AG09319 (cell line): ENCODE results near the gene DUS2.

ENCODE experiments used
- DNase-seq: peaks from one replicate; pipeline ENCODE4 v3.0.0-alpha.2; 2010; ENCODE audit warnings: low read depth; ENCODE audit errors: extremely low read depth
- TF ChIP-seq, protein P1 (sequence below): IDR thresholded peaks from 2 replicates; pipeline ENCODE4 v1.5.1; 2011; ENCODE audit warnings: low read depth, mild to moderate bottlenecking, inconsistent platforms, low read length, moderate library complexity

DUS2 gene

DNA sequence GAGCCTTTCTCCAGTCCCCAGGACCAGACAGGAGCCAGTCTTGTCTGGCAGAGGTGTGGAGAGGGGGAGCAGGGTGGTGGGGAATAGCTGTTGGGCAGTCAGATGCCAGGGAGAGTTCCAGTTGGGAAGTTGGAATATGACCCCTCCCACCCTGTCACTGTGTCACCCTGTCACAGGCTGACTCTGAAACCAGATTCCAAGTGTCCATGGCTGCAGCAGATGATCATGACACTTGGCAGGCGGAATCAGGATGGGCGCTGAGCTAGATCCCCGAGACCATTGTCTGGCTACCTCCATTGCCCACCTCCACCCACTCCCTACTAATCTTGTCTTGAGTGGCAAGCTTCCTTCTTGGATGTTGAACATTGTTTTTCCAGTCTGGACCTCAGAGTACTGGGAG is 52.9 kb downstream of the DUS2 start:
- DNase-seq, result no peak
- TF ChIP-seq, protein P1, sequence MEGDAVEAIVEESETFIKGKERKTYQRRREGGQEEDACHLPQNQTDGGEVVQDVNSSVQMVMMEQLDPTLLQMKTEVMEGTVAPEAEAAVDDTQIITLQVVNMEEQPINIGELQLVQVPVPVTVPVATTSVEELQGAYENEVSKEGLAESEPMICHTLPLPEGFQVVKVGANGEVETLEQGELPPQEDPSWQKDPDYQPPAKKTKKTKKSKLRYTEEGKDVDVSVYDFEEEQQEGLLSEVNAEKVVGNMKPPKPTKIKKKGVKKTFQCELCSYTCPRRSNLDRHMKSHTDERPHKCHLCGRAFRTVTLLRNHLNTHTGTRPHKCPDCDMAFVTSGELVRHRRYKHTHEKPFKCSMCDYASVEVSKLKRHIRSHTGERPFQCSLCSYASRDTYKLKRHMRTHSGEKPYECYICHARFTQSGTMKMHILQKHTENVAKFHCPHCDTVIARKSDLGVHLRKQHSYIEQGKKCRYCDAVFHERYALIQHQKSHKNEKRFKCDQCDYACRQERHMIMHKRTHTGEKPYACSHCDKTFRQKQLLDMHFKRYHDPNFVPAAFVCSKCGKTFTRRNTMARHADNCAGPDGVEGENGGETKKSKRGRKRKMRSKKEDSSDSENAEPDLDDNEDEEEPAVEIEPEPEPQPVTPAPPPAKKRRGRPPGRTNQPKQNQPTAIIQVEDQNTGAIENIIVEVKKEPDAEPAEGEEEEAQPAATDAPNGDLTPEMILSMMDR, result no peak

DNA sequence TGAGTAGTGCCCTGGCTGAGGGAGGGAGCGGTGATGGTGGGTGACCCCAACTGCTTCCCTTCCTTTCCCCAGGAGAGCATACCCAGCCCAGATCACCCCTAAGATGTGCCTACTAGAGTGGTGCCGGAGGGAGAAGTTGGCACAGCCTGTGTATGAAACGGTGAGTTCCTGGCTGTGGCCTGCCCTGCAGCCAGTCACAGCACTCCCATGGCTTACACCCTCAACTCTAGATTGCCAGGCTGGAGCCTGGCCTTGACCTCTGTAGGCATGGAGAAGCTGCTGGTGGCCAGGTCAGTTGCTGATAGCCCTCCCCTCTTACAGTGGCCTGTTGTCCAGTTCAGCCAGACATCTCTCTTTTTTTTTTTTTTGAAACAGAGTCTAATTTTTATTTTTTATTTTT is 53.5 kb downstream of the DUS2 start:
- no peak for DNase-seq
- TF ChIP-seq, protein P1, result no peak

DNA sequence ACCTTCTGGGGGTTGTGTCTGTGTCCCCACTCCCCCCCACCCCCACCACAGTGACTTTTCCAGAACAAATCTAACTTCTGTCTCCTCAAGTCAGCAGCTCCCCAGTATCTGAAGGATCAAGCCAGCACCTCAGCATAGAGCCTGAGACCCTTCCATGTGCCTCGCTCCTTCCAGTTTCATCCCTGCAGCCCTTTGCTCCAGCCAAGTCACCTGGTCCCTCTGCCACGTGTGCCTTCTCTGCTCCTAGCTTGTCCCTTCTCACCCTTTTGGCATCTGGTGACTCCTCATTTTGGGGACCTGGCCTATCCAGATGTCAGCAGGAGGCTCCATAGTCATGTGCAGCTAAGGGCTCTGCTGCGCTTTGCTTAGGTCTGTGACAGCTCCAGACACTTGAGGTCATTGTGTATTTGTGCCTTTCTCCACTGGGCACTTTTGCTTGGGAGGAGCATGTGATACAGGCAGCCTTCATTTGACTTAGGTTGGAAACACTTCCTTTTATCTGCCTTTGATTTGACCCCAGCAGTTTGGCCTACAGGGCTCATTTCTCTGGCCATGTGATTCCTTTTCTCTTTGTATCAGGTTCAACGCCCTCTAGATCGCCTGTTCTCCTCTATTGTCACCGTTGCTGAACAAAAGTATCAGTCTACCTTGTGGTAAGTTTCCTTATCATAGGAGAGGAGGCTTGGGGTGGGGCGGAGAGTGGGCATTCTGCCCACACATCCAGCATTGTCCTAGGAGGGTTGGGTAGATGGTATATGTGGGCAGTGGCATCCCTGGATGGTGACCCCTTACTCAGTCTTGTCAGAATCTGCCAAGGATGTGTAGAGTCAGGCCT is 55.0 kb downstream of the DUS2 start:
- DNase-seq, result no peak
- TF ChIP-seq, protein P1, result no peak

DNA sequence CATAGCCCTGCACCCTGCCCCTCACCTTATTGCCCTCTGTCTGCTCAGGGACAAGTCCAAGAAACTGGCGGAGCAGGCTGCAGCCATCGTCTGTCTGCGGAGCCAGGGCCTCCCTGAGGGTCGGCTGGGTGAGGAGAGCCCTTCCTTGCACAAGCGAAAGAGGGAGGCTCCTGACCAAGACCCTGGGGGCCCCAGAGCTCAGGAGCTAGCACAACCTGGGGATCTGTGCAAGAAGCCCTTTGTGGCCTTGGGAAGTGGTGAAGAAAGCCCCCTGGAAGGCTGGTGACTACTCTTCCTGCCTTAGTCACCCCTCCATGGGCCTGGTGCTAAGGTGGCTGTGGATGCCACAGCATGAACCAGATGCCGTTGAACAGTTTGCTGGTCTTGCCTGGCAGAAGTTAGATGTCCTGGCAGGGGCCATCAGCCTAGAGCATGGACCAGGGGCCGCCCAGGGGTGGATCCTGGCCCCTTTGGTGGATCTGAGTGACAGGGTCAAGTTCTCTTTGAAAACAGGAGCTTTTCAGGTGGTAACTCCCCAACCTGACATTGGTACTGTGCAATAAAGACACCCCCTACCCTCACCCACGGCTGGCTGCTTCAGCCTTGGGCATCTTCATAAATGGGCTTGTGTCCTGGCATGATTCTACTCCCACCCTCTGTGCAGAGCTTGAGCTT is 55.8 kb downstream of the DUS2 start:
- TF ChIP-seq, protein P1, result no peak
- no peak for DNase-seq

DNA sequence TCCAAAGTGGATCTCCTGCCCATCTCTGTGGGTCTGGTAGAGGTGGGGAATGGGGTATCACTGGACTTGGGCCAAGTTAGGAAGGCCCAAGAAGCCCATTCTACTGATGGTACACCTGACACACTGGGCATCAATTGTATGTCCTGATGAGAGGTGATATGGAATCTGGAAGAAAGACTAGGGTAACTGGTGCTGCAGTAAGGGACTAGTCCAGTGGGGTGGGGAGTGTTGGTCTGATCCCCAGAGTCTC is 56.2 kb downstream of the DUS2 start:
- TF ChIP-seq, protein P1, result no peak

DNA sequence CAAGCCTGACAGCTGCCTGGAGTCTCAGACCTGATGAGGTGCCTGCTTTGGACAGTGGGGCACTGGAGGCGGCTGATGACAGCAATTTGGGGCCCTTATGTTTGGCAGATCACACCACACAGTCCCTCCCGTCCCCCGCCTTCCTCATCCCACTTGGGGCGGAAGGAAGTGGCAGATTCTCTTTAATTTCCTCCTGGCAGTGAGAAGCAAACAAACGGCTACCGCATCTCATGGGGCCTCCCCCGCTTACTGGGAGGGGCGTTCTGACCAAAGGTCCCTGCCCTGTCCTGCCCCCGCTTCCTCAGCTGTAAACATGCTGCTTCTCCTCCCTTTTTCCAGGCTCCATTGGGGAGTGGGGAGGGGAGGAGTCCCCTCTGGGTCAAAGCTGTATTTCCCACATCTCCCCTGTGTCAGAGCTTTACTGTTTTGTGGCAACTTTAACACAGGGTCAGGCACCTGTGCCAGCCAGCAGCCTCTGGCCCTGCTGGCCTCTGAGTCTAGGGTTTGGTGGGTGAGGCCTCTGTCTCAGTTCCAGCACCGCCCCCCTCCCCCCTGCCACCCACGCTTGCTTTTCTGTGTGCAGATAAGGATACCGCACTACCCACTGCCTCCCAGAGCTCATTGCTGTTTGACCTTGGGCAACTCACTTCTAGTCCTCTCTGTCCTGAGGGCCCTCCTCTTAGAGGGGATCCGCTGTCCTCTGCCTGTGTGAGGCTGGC is 56.7 kb downstream of the DUS2 start:
- TF ChIP-seq, protein P1, result no peak
- DNase-seq, result no peak

More for the DNA sequence above, 56.2 kb downstream of the DUS2 start:
- DNase-seq, result no peak
